ENCODE results near the gene FAM107A. TPM values are rescaled to one million over a fixed set of nuclear protein-coding genes. Genes with fewer than 3 reads are reported as not detected.

FAM107A gene
- total RNA-seq, 1 donor from 2014 or later, result 88.6 TPM

DNA sequence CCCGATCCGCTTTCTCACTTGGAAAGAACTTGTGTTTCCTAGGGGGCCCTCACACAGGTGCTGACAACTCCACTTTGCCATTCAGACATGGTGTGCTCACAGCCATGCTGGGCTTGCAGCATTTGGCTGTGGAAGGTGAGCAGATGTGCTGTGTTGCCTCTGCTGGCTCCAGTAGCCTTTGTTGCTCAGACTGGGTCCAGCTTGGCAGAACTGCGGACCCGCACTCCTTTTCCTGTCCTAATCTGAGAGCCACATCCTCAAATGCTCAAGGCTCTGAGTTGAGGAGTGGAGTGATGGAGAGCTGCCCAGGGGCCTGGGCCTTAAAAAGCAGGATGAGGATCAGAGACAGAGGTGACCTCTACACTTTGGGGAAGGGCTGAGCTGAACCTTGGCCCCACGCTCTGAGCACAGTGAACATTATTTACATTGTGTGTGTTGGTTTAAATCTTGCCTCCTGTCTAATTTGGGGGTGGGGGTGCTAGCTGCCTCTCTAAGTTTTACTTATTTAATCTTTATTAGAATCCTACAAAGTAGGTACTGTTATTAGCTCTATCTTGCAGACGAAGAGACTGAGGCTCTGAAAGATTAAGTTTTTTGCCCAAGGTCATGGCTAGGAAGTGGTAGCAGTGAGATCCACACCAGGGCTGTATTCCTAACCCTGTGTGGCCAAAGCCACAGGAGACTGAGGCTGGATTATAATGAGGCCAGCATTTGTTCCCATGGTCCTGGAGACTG, 57.4 kb downstream of the FAM107A start:
- no peak for DNase-seq (ENCODE audit: extremely low spot score in 2 of 2)
- H3K27me3 ChIP-seq, result no peaks in the 10 kb centered on the region
- peaks cover 0 to 30% of the 10 kb centered on the region in 2 donors for H3K36me3 ChIP-seq
- H3K4me1 ChIP-seq, result peaks cover 5% of the 10 kb centered on the region
- H3K27ac ChIP-seq, result no peak overlapping the region
- no peaks in the 10 kb centered on the region for H3K9me3 ChIP-seq
- intact Hi-C loops (cut with DNase I), result no loop called here
- H3K4me3 ChIP-seq, result no peak overlapping the region
- TF ChIP-seq POLR2AphosphoS5 (IDR thresholded peaks at IDR 0.05; ENCODE audit: insufficient read depth in 1 of 2, low read depth in 1 of 2) (no peak), POLR2A (IDR thresholded peaks at IDR 0.05) (no peak)
- TF ChIP-seq, protein P1, sequence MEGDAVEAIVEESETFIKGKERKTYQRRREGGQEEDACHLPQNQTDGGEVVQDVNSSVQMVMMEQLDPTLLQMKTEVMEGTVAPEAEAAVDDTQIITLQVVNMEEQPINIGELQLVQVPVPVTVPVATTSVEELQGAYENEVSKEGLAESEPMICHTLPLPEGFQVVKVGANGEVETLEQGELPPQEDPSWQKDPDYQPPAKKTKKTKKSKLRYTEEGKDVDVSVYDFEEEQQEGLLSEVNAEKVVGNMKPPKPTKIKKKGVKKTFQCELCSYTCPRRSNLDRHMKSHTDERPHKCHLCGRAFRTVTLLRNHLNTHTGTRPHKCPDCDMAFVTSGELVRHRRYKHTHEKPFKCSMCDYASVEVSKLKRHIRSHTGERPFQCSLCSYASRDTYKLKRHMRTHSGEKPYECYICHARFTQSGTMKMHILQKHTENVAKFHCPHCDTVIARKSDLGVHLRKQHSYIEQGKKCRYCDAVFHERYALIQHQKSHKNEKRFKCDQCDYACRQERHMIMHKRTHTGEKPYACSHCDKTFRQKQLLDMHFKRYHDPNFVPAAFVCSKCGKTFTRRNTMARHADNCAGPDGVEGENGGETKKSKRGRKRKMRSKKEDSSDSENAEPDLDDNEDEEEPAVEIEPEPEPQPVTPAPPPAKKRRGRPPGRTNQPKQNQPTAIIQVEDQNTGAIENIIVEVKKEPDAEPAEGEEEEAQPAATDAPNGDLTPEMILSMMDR (IDR thresholded peaks at IDR 0.05), result no peak

GRCh38 chr3:58518291-58518789, 58.9 kb downstream of the FAM107A start:
- DNase-seq (ENCODE audit: extremely low spot score in 2 of 2), result no peak
- Histone ChIP-seq H3K4me1 (peaks cover 5% of the 10 kb centered on the region), H3K36me3 (peaks cover 0 to 19% of the 10 kb centered on the region in 2 donors), H3K27ac (no peak overlapping the region), H3K27me3 (no peaks in the 10 kb centered on the region), H3K4me3 (no peak overlapping the region), H3K9me3 (no peaks in the 10 kb centered on the region)
- intact Hi-C loops (cut with DNase I), result no loop called here
- TF ChIP-seq, protein P1 (IDR thresholded peaks at IDR 0.05), result no peak
- TF ChIP-seq POLR2AphosphoS5 (IDR thresholded peaks at IDR 0.05; ENCODE audit: insufficient read depth in 1 of 2, low read depth in 1 of 2), result peak in 1 of 2 donors; percentile 21
- no peak for TF ChIP-seq POLR2A (IDR thresholded peaks at IDR 0.05)

GRCh38 chr3:58514405-58514804, 62.8 kb downstream of the FAM107A start:
- H3K27me3 ChIP-seq, result no peaks in the 10 kb centered on the region
- peaks cover 5% of the 10 kb centered on the region for H3K4me1 ChIP-seq
- TF ChIP-seq POLR2AphosphoS5 (IDR thresholded peaks at IDR 0.05; ENCODE audit: insufficient read depth in 1 of 2, low read depth in 1 of 2) (no peak), POLR2A (IDR thresholded peaks at IDR 0.05) (no peak)
- TF ChIP-seq, protein P1 (IDR thresholded peaks at IDR 0.05), result no peak
- intact Hi-C loops (cut with DNase I), result no loop called here
- H3K9me3 ChIP-seq, result no peaks in the 10 kb centered on the region
- H3K36me3 ChIP-seq, result no peaks in the 10 kb centered on the region
- H3K4me3 ChIP-seq, result no peak overlapping the region
- H3K27ac ChIP-seq, result no peak overlapping the region
- DNase-seq (ENCODE audit: extremely low spot score in 2 of 2), result no peak

Other genes with a start within 250 kb of the FAM107A start
- 59.9 TPM for gene PXK, start 244.5 kb downstream of the FAM107A start, total RNA-seq
- gene PDHB, start 143.6 kb downstream of the FAM107A start, total RNA-seq, result 76.1 TPM
- gene KCTD6, start 85.3 kb downstream of the FAM107A start, total RNA-seq, result 19.6 TPM
- gene ACOX2, start 40.2 kb downstream of the FAM107A start, total RNA-seq, result 24.8 TPM
- 13.5 TPM for gene FAM3D, start 89.4 kb upstream of the FAM107A start, total RNA-seq

Data from vagina (tissue), 2 donors.